Measurements from ENCODE around the gene MAGEB4.

The MAGEB4 gene

GRCh38 chrX:30283456-30284200 lies 41.8 kb downstream of the MAGEB4 start:
- no peak for DNase-seq (ENCODE audit: low read depth)
